NB4 (cell line): ENCODE data around the gene BMP2.

ENCODE experiments used
- DNase-seq: peaks from one replicate; pipeline ENCODE4 v3.0.0; 2010; ENCODE audit warnings: low read depth
- H3K4me3 ChIP-seq: one replicate; pipeline ENCODE4 v1.5.1; 2011; ENCODE audit warnings: mild to moderate bottlenecking, low read depth, low read length, moderate library complexity
- MYC ChIP-seq: IDR thresholded peaks from 2 replicates; pipeline ENCODE4 v1.6.1; 2011; ENCODE audit warnings: low read depth, low read length
- POLR2A ChIP-seq: IDR thresholded peaks from 2 replicates; pipeline ENCODE4 v1.6.1; 2011; ENCODE audit warnings: mild to moderate bottlenecking; ENCODE audit not compliant: insufficient read length; ENCODE audit errors: extremely low read depth
- TF ChIP-seq, protein P1 (sequence below): IDR thresholded peaks from one replicate; pipeline ENCODE4 v1.5.1; 2012; ENCODE audit warnings: low read depth, low read length
- TF ChIP-seq, protein P2 (sequence below): IDR thresholded peaks from 2 replicates; pipeline ENCODE4 v1.6.1; 2011; ENCODE audit warnings: low read depth, low read length

Gene BMP2

DNA sequence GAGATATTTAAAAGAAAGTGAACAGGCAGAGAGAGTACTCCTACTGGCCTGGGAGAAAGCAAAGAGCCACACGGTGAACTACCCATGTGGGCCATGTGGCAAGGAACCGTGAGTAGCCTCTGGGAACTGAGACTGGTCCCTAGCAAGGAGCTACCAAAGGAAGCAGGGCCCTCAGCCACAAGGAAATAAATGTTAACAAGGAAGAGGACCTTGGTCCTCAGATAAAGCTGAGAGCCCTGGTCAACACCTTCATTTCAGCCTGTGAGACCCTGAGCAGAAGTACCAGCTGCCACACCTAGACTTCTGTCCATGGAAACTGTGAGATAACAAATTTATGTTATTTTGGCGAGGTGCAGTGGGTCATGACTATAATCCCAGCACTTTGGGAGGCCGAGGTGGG is 25.3 kb downstream of the BMP2 start:
- TF ChIP-seq MYC (no peak), POLR2A (no peak)
- TF ChIP-seq, protein P1, sequence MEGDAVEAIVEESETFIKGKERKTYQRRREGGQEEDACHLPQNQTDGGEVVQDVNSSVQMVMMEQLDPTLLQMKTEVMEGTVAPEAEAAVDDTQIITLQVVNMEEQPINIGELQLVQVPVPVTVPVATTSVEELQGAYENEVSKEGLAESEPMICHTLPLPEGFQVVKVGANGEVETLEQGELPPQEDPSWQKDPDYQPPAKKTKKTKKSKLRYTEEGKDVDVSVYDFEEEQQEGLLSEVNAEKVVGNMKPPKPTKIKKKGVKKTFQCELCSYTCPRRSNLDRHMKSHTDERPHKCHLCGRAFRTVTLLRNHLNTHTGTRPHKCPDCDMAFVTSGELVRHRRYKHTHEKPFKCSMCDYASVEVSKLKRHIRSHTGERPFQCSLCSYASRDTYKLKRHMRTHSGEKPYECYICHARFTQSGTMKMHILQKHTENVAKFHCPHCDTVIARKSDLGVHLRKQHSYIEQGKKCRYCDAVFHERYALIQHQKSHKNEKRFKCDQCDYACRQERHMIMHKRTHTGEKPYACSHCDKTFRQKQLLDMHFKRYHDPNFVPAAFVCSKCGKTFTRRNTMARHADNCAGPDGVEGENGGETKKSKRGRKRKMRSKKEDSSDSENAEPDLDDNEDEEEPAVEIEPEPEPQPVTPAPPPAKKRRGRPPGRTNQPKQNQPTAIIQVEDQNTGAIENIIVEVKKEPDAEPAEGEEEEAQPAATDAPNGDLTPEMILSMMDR, result no peak
- TF ChIP-seq, protein P2, sequence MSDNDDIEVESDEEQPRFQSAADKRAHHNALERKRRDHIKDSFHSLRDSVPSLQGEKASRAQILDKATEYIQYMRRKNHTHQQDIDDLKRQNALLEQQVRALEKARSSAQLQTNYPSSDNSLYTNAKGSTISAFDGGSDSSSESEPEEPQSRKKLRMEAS, result no peak
- no peak overlapping the region for H3K4me3 ChIP-seq
- DNase-seq, result no peak

DNA sequence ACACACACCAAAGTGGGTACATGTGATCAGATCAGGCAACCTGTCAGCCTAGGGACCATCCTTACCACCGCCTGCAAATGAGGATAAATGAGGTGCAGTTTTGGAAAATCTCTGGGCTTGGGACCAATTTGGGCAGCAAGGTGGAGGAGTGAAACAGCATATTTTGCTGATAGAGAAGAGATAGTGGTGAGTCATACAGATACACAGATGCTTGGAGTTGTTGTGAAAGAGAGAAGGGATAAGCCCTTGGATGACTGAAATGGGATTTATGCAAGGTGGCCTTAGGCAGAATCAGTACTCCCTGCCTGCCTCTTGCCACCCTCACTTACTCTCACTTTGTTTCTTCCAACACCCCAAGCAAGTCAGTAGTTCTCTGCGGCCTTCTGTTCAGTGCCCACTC is 34.7 kb downstream of the BMP2 start:
- no peak overlapping the region for H3K4me3 ChIP-seq
- TF ChIP-seq POLR2A (no peak), MYC (no peak)
- DNase-seq, result no peak

DNA sequence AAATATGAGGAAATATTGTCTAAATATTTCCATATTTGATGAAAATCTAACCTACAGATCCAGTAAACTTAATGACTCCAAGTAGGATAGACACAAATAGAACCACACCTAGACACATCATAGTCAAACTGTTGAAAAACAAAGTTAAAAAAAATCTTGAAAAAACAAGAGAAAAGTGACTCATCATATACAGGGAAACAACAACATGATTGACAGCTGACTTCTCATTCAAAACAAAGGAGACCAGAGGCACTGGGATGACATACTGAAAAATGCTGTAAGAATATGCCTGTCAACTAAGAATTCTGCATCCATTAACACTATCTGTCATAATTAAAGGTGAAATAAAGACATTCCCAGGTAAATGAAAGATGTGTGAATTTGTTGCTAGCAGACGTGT is 38.8 kb downstream of the BMP2 start:
- TF ChIP-seq, protein P2, result no peak
- no peak for DNase-seq
- H3K4me3 ChIP-seq, result no peak overlapping the region

DNA sequence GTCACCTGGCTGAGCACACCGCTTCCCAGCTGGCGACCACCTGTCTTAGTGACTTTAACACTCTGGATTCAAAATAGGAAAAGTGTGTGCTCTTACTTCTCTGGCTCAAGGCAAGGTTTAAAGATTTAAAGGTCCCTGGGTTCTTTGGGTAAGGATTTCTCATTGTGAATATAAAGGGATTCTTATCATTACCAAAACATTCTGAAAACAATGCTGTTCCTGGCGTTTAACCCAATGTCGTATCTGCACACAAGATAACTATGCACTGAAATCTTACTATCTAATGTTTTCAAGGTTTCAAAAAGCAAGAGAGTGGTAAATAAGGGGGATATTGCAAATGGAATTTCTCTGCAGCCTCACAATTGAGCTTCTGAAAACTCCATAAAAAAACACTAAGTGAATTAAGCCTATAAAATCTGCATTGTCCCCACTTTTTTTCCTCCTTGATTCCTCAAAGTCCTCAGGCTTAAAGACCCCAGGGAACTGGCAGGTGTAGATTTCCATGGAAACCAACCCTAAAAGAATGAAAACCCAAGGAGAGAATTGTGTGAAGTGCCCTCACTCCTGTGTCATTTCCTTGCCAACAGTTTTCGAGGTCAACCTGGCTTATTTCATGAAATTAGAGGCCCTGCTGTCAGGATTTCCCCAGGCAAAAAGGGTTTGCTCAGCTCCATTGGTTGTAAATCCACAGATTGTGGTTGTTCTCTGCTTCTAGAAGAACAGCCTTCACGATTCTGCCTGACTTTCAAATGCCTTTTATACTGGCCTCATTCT is 44.0 kb downstream of the BMP2 start:
- H3K4me3 ChIP-seq, result no peak overlapping the region
- no peak for DNase-seq
- TF ChIP-seq, protein P1, result no peak
- TF ChIP-seq POLR2A, result no peak
- TF ChIP-seq, protein P2, result no peak
- TF ChIP-seq MYC, result no peak

DNA sequence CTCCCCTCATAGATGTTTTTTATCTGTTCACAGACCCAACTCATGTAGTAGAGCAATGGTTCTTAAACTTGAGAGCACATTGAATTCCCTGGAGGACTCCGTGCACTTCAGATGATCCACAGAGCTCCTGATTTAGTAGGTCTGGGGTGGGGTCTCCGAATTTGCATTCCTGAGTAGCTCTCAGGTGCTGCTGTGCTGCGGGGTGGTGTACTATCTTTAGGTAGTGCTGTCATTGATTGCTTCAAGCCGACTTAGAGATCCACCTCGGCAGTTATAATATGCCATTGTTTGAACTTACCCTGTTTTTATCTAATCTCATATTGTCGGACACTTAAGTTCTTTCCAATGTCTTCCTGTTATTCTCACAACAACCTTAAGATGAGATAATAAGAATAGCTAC is 45.0 kb downstream of the BMP2 start:
- no peak for DNase-seq
- TF ChIP-seq MYC (no peak), POLR2A (no peak)
- TF ChIP-seq, protein P1, result no peak
- TF ChIP-seq, protein P2, result no peak
- no peak overlapping the region for H3K4me3 ChIP-seq

DNA sequence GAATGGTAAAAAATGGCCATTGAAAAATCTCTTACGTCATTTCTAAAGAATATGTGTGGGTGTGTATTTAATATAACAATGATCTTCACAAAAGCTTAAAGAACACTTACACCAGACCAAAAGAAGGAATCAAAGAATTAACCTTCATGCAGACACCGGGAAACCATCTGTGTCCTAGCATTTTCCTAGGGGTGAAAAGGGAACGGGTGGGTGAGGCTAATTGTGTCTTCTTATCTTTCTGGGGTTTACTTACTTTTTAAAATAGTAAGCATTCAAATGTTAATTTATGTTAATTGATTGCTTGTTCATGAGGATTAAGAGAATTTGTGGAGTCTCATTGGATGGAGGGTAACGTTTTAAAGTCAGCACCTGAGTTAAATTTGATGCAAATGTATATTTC is 47.5 kb downstream of the BMP2 start:
- DNase-seq, result no peak
- TF ChIP-seq, protein P1, result no peak
- TF ChIP-seq, protein P2, result no peak
- TF ChIP-seq MYC (no peak), POLR2A (no peak)
- H3K4me3 ChIP-seq, result no peak overlapping the region
